ENCODE measurements around the gene DHX30. TPM values are rescaled to one million over a fixed set of nuclear protein-coding genes. Genes with fewer than 3 reads are reported as not detected.

DHX30 gene
- total and polyA plus RNA-seq, 7 experiments from 2014 or later, result 27.8 to 103 (median 80.1) TPM

DNA sequence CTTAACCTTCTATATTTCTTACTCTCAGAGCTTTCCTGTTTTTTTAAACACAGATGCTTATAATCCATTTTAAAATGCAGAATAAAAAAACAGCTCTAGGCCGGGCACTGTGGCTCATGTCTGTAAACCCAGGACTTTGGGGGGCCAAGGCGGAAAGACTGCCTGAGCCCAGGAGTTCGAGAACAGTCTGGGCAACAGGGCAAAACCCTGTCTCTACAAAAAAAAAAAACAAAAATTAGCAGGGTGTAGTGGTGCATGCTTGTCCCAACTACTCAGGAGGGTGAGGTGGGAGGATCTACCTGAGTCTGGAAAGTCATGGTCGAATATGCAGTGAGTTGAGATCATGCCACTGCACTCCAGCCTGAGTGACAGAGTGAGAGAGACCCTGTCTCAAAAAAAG lies 36.8 kb upstream of the DHX30 start:
- Mint-ChIP-seq H3K27ac (no peak overlapping the region), H3K36me3 (peaks cover 2 to 13% (median 8%) of the 10 kb centered on the region in 5 donors), H3K9me3 (no peaks in the 10 kb centered on the region), H3K4me3 (no peak overlapping the region), H3K27me3 (no peaks in the 10 kb centered on the region), H3K4me1 (peaks cover 0 to 26% (median 15%) of the 10 kb centered on the region in 7 donors)
- ATAC-seq (no peak), DNase-seq (no peak)
- ChIA-PET POLR2A (no interaction called here), CTCF (no interaction called here)
- H3K27me3 ChIP-seq (ENCODE audit: control insufficient read depth in 2 of 2, insufficient read depth in 2 of 2, low read length in 2 of 2), result no peaks in the 10 kb centered on the region
- no peak overlapping the region for H3K4me3 ChIP-seq (ENCODE audit: low read length)
- no peaks in the 10 kb centered on the region for H3K4me1 ChIP-seq (ENCODE audit: control insufficient read depth in 2 of 2, insufficient read depth in 2 of 2, low read length in 2 of 2)
- intact Hi-C loops (cut with micrococcal nuclease), result no loop called here
- H3K9me3 ChIP-seq (ENCODE audit: control insufficient read depth in 2 of 3, low read length in 3 of 3), result no peaks in the 10 kb centered on the region
- no peak overlapping the region for H3K27ac ChIP-seq (ENCODE audit: low read depth, low read length)
- peaks cover 0 to 14% (median 5%) of the 10 kb centered on the region in 3 experiments for H3K36me3 ChIP-seq (ENCODE audit: control insufficient read depth in 2 of 3, insufficient read depth in 3 of 3, low read length in 3 of 3)

DNA sequence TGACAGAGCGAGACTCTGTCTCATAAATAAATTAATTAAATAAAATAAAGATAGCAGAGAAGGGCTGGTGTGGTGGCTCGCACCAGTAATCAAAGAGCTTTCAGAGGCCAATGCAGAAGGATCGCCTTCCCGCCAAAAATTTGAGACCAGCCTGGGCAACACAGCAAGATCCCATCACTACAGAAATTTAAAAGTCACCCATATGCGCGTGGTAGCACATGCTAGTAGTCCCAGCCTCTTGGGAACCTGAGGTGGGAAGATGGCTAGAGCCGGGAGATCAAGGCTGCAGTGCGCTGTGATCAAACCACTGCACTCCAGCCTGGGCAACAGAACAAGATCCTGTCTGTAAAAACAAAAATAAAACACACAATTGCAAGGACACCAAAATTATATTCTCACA lies 30.9 kb upstream of the DHX30 start:
- no peak overlapping the region for H3K4me3 ChIP-seq (ENCODE audit: low read length)
- intact Hi-C loops (cut with micrococcal nuclease), result no loop called here
- peaks cover 0 to 15% (median 0%) of the 10 kb centered on the region in 3 experiments for H3K36me3 ChIP-seq (ENCODE audit: control insufficient read depth in 2 of 3, insufficient read depth in 3 of 3, low read length in 3 of 3)
- no peak overlapping the region for H3K27ac ChIP-seq (ENCODE audit: low read depth, low read length)
- Mint-ChIP-seq H3K4me3 (no peak overlapping the region), H3K9me3 (no peaks in the 10 kb centered on the region), H3K36me3 (peaks cover 4 to 24% (median 8%) of the 10 kb centered on the region in 5 donors), H3K27ac (no peak overlapping the region), H3K27me3 (no peaks in the 10 kb centered on the region), H3K4me1 (peaks cover 9 to 44% (median 27%) of the 10 kb centered on the region in 7 donors)
- CTCF ChIA-PET, result no interaction called here
- H3K9me3 ChIP-seq (ENCODE audit: control insufficient read depth in 2 of 3, low read length in 3 of 3), result no peaks in the 10 kb centered on the region
- H3K4me1 ChIP-seq (ENCODE audit: control insufficient read depth in 2 of 2, insufficient read depth in 2 of 2, low read length in 2 of 2), result no peaks in the 10 kb centered on the region
- POLR2A ChIA-PET, result no interaction called here
- no peaks in the 10 kb centered on the region for H3K27me3 ChIP-seq (ENCODE audit: control insufficient read depth in 2 of 2, insufficient read depth in 2 of 2, low read length in 2 of 2)
- no peak for ATAC-seq
- no peak for DNase-seq

DNA sequence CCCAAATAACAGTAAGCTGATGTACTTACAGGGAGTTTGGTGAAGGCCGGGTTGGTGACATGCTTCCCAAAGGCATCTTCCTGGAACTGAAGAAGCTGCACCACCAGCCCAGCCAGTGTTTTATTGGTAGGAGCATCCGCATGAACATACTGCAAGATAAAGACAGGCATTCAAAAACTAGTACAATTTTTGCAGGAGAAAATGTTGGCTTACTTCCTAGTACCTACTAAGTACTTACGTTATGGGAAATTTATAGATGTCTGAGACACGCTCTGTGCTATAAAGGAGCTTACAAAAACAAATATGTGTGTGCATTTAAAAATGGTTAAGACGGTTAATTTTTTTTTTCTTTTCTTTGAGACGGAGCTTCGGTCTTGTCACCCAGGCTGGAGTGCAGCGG lies 30.1 kb upstream of the DHX30 start:
- Histone ChIP-seq H3K36me3 (ENCODE audit: control insufficient read depth in 2 of 3, insufficient read depth in 3 of 3, low read length in 3 of 3) (peaks cover 0 to 15% (median 0%) of the 10 kb centered on the region in 3 experiments), H3K4me3 (ENCODE audit: low read length) (no peak overlapping the region), H3K4me1 (ENCODE audit: control insufficient read depth in 2 of 2, insufficient read depth in 2 of 2, low read length in 2 of 2) (no peaks in the 10 kb centered on the region), H3K27me3 (ENCODE audit: control insufficient read depth in 2 of 2, insufficient read depth in 2 of 2, low read length in 2 of 2) (no peaks in the 10 kb centered on the region), H3K9me3 (ENCODE audit: control insufficient read depth in 2 of 3, low read length in 3 of 3) (no peaks in the 10 kb centered on the region), H3K27ac (ENCODE audit: low read depth, low read length) (no peak overlapping the region)
- ChIA-PET CTCF (no interaction called here), POLR2A (interaction anchor here (0.7 to 0.9 kb wide), 2 partner anchors 9 to 264 kb away, joined by 3 to 4 read pairs; no protein-coding TSS in a partner anchor)
- DNase-seq (no peak), ATAC-seq (no peak)
- Mint-ChIP-seq H3K4me1 (peaks cover 9 to 44% (median 27%) of the 10 kb centered on the region in 7 donors), H3K36me3 (peaks cover 4 to 24% (median 8%) of the 10 kb centered on the region in 5 donors), H3K4me3 (no peak overlapping the region), H3K27ac (peak overlapping the region in 1 of 9 donors; percentile 2), H3K27me3 (no peaks in the 10 kb centered on the region), H3K9me3 (no peaks in the 10 kb centered on the region)
- intact Hi-C loops (cut with micrococcal nuclease), result no loop called here

DNA sequence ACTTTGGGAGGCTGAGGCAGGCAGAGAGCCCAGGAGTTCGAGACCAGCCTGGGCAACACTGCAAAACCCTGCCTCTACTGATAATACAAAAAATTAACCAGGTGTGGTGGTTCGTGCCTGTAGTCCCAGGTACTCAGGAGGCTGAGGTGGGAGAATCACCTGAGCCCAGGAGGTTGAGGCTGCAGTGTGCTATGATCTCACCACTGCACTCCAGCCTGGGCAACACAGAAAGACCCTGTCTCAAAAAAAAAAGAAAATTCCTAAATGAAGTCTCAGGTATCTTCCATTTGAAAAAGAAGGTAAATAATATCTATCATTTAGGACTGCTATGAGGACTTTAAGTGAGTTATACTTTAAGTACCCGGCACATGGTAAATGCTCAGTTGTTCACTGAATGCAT lies 24.2 kb upstream of the DHX30 start:
- no peak for DNase-seq
- no peak overlapping the region for H3K27ac ChIP-seq (ENCODE audit: low read depth, low read length)
- no peaks in the 10 kb centered on the region for H3K27me3 ChIP-seq (ENCODE audit: control insufficient read depth in 2 of 2, insufficient read depth in 2 of 2, low read length in 2 of 2)
- POLR2A ChIA-PET, result no interaction called here
- peaks cover 18 to 21% of the 10 kb centered on the region in 2 donors for H3K4me1 ChIP-seq (ENCODE audit: control insufficient read depth in 2 of 2, insufficient read depth in 2 of 2, low read length in 2 of 2)
- Mint-ChIP-seq H3K4me1 (peaks cover 22 to 55% (median 38%) of the 10 kb centered on the region in 7 donors), H3K27me3 (peaks cover 0 to 3% (median 0%) of the 10 kb centered on the region in 5 donors), H3K4me3 (peak overlapping the region in 2 of 10 donors; percentile 44 to 68), H3K9me3 (peaks cover 0 to 3% (median 0%) of the 10 kb centered on the region in 11 donors), H3K36me3 (peaks cover 0 to 6% (median 4%) of the 10 kb centered on the region in 5 donors), H3K27ac (no peak overlapping the region)
- CTCF ChIA-PET, result no interaction called here
- no peaks in the 10 kb centered on the region for H3K36me3 ChIP-seq (ENCODE audit: control insufficient read depth in 2 of 3, insufficient read depth in 3 of 3, low read length in 3 of 3)
- H3K4me3 ChIP-seq (ENCODE audit: low read length), result no peak overlapping the region
- H3K9me3 ChIP-seq (ENCODE audit: control insufficient read depth in 2 of 3, low read length in 3 of 3), result no peaks in the 10 kb centered on the region
- intact Hi-C loops (cut with micrococcal nuclease), result no loop called here
- no peak for ATAC-seq

GRCh38 chr3:47780741-47781684 lies 21.9 kb upstream of the DHX30 start:
- H3K4me1 ChIP-seq (ENCODE audit: control insufficient read depth in 2 of 2, insufficient read depth in 2 of 2, low read length in 2 of 2), result peaks cover 18 to 21% of the 10 kb centered on the region in 2 donors
- peak in 6 of 9 donors; percentile 7 to 85 (median 62) for DNase-seq
- peak overlapping the region; percentile 65 for H3K4me3 ChIP-seq (ENCODE audit: low read length)
- Mint-ChIP-seq H3K4me3 (peak overlapping the region; percentile 87 to 98 (median 93)), H3K27ac (peak overlapping the region; percentile 76 to 99 (median 96)), H3K27me3 (peaks cover 0 to 3% (median 0%) of the 10 kb centered on the region in 5 donors), H3K36me3 (peaks cover 0 to 4% (median 0%) of the 10 kb centered on the region in 5 donors), H3K9me3 (peaks cover 0 to 3% (median 0%) of the 10 kb centered on the region in 11 donors), H3K4me1 (peaks cover 18 to 38% (median 28%) of the 10 kb centered on the region in 7 donors)
- ChIA-PET POLR2A (interaction anchor here (0.8 to 1.5 kb wide), 9 partner anchors 10 to 305 kb away, joined by 3 to 6 read pairs (median 4); partner anchors contain the start of gene SCAP), CTCF (interaction anchor here (0.6 to 1.6 kb wide), 3 partner anchors 10 to 259 kb away, joined by 3 to 6 read pairs (median 3); no protein-coding TSS in a partner anchor)
- ATAC-seq, result peak; percentile 64
- peak overlapping the region; percentile 99 for H3K27ac ChIP-seq (ENCODE audit: low read depth, low read length)
- no peaks in the 10 kb centered on the region for H3K27me3 ChIP-seq (ENCODE audit: control insufficient read depth in 2 of 2, insufficient read depth in 2 of 2, low read length in 2 of 2)
- no peaks in the 10 kb centered on the region for H3K9me3 ChIP-seq (ENCODE audit: control insufficient read depth in 2 of 3, low read length in 3 of 3)
- intact Hi-C loops (cut with micrococcal nuclease), result loop anchor here (1.0 to 10.0 kb wide), 14 partner anchors 8 to 1631 kb away; partner anchors contain the start of genes SCAP (in 2 of the 2), CCDC12 (in 1 of the 2), CSPG5 (in 1 of the 2) and ELP6 (in 1 of the 2)
- H3K36me3 ChIP-seq (ENCODE audit: control insufficient read depth in 2 of 3, insufficient read depth in 3 of 3, low read length in 3 of 3), result no peaks in the 10 kb centered on the region

DNA sequence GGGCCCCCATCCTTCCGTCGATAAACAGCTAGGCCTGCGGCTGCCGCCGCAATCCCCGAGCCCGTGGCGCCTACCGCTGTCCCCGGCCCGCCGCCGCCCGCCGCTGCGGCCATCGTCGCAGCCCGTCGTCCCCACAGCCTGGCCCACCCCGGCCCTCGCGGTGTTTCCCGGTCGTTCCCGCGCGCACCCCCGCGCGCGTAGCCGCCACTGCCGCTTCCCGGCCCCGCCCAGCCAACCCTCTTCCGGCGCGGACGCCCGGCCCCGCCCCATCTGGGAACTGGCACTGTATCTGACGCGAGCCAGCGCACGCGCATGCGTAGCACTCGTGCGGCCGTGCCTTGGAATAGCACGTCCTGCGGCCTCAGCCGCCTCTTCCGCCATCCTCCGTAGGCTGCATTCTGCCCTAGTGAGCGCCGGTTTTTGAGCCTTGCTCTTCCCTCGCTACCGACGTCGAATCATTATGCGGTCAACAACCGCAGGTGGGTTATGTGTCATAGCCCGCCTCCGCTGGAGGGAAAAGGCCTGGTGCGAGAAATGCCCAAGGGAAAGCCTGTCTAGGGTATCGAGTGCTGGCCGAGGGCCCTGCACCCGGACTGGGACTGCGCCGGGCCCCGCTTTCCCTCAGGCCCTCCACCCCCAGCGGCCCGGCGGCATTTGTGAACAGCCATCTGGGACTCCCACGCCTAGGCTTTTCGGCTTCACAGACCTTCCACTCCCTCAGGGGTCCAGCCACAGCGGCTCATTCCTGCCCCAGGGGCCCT lies 21.1 kb upstream of the DHX30 start, which contains the start of gene SMARCC1:
SMARCC1 (minus strand) TSS at position 209 of the 761 bp plus-strand sequence; CDS start at position 113, 96 bp downstream.
- CTCF ChIA-PET, result interaction anchor here (0.6 to 1.6 kb wide), 3 partner anchors 11 to 260 kb away, joined by 3 to 6 read pairs (median 3); no protein-coding TSS in a partner anchor

More for the DNA sequence above, 21.1 kb upstream of the DHX30 start, which contains the start of gene SMARCC1:
- H3K4me3 ChIP-seq (ENCODE audit: low read length), result peak within 1 kb of the TSS; percentile 65
- peaks cover 0 to 3% (median 0%) of the 10 kb centered on the region in 11 donors for H3K9me3 Mint-ChIP-seq
- ATAC-seq (peak; percentile 95), DNase-seq (peak; percentile 95 to 99 (median 97))
- peaks cover 0 to 3% (median 0%) of the 10 kb centered on the region in 5 donors for H3K27me3 Mint-ChIP-seq
- peaks cover 18 to 30% (median 23%) of the 10 kb centered on the region in 7 donors for H3K4me1 Mint-ChIP-seq
- H3K27ac Mint-ChIP-seq, result peak within 1 kb of the TSS; percentile 93 to 100 (median 98)
- peaks cover 18 to 21% of the 10 kb centered on the region in 2 donors for H3K4me1 ChIP-seq (ENCODE audit: control insufficient read depth in 2 of 2, insufficient read depth in 2 of 2, low read length in 2 of 2)
- H3K36me3 Mint-ChIP-seq, result peaks cover 0 to 4% (median 0%) of the 10 kb centered on the region in 5 donors
- POLR2A ChIA-PET, result interaction anchor here (0.8 to 1.5 kb wide), 9 partner anchors 11 to 306 kb away, joined by 3 to 6 read pairs (median 4); partner anchors contain the start of gene SCAP
- no peaks in the 10 kb centered on the region for H3K27me3 ChIP-seq (ENCODE audit: control insufficient read depth in 2 of 2, insufficient read depth in 2 of 2, low read length in 2 of 2)
- peak within 1 kb of the TSS; percentile 87 to 98 (median 94) for H3K4me3 Mint-ChIP-seq
- H3K9me3 ChIP-seq (ENCODE audit: control insufficient read depth in 2 of 3, low read length in 3 of 3), result no peaks in the 10 kb centered on the region
- H3K27ac ChIP-seq (ENCODE audit: low read depth, low read length), result peak within 1 kb of the TSS; percentile 99
- intact Hi-C loops (cut with micrococcal nuclease), result loop anchor here (1.0 to 10.0 kb wide), 15 partner anchors 7 to 1630 kb away; partner anchors contain the start of genes ELP6 (in 2 of the 2), SCAP (in 2 of the 2), CCDC12 (in 1 of the 2) and CSPG5 (in 1 of the 2)
- H3K36me3 ChIP-seq (ENCODE audit: control insufficient read depth in 2 of 3, insufficient read depth in 3 of 3, low read length in 3 of 3), result no peaks in the 10 kb centered on the region

Data from naive thymus-derived CD4-positive, alpha-beta T cell (primary cell).